Measurements from ENCODE around the gene PARP2. TPM values are rescaled to one million over a fixed set of nuclear protein-coding genes. Genes with fewer than 3 reads are reported as not detected.

PARP2 gene
- total RNA-seq, 2 donors from 2014 or later, result 6.5 to 8.9 TPM

- H3K4me1 ChIP-seq, result peaks cover 0 to 7% of the 10 kb centered on the region in 2 donors
- TF ChIP-seq CTCF (IDR thresholded peaks at IDR 0.05), result no peak
- no peaks in the 10 kb centered on the region for H3K36me3 ChIP-seq
- H3K4me3 ChIP-seq, result peak overlapping the region; percentile 58 to 72
- H3K9me3 ChIP-seq, result no peaks in the 10 kb centered on the region
- no peak for DNase-seq (ENCODE audit: low spot score)
- H3K27ac ChIP-seq, result peak overlapping the region; percentile 90 to 91
- no peaks in the 10 kb centered on the region for H3K27me3 ChIP-seq
Observed at GRCh38 chr14:20341646-20342045, 1.8 kb upstream of the PARP2 start.

- Histone ChIP-seq H3K27me3 (no peaks in the 10 kb centered on the region), H3K9me3 (no peaks in the 10 kb centered on the region), H3K4me3 (peak overlapping the region; percentile 58 to 72), H3K4me1 (peaks cover 0 to 7% of the 10 kb centered on the region in 2 donors), H3K36me3 (peaks cover 14% of the 10 kb centered on the region), H3K27ac (peak overlapping the region; percentile 90 to 91)
- no peak for DNase-seq (ENCODE audit: low spot score)
- no peak for TF ChIP-seq CTCF (IDR thresholded peaks at IDR 0.05)
Observed at GRCh38 chr14:20343862-20344220, 406 bp downstream of the PARP2 start.

- no peak for TF ChIP-seq CTCF (IDR thresholded peaks at IDR 0.05)
- no peak overlapping the region for H3K27ac ChIP-seq
- H3K4me3 ChIP-seq, result no peak overlapping the region
- H3K27me3 ChIP-seq, result no peaks in the 10 kb centered on the region
- peaks cover 21% of the 10 kb centered on the region for H3K36me3 ChIP-seq
- H3K9me3 ChIP-seq, result no peaks in the 10 kb centered on the region
- peaks cover 0 to 7% of the 10 kb centered on the region in 2 donors for H3K4me1 ChIP-seq
- DNase-seq (ENCODE audit: low spot score), result no peak
Observed at GRCh38 chr14:20345366-20345765, 1.9 kb downstream of the PARP2 start.

- Histone ChIP-seq H3K27me3 (no peaks in the 10 kb centered on the region), H3K4me3 (no peak overlapping the region), H3K4me1 (peaks cover 0 to 7% of the 10 kb centered on the region in 2 donors), H3K36me3 (peaks cover 30% of the 10 kb centered on the region), H3K9me3 (no peaks in the 10 kb centered on the region), H3K27ac (no peak overlapping the region)
- no peak for TF ChIP-seq CTCF (IDR thresholded peaks at IDR 0.05)
- no peak for DNase-seq (ENCODE audit: low spot score)
Observed at GRCh38 chr14:20346713-20347112, 3.3 kb downstream of the PARP2 start.

- DNase-seq (ENCODE audit: low spot score), result no peak
- Histone ChIP-seq H3K27ac (no peak overlapping the region), H3K4me1 (peaks cover 0 to 7% of the 10 kb centered on the region in 2 donors), H3K36me3 (peaks cover 39% of the 10 kb centered on the region), H3K27me3 (no peaks in the 10 kb centered on the region), H3K4me3 (no peak overlapping the region), H3K9me3 (no peaks in the 10 kb centered on the region)
- no peak for TF ChIP-seq CTCF (IDR thresholded peaks at IDR 0.05)
Observed at GRCh38 chr14:20347747-20348146, 4.3 kb downstream of the PARP2 start.

GRCh38 chr14:20350282-20350681 is 6.8 kb downstream of the PARP2 start:
- Histone ChIP-seq H3K4me1 (no peaks in the 10 kb centered on the region), H3K9me3 (no peaks in the 10 kb centered on the region), H3K4me3 (no peak overlapping the region), H3K27ac (no peak overlapping the region), H3K36me3 (peaks cover 63% of the 10 kb centered on the region), H3K27me3 (no peaks in the 10 kb centered on the region)
- DNase-seq (ENCODE audit: low spot score), result no peak
- no peak for TF ChIP-seq CTCF (IDR thresholded peaks at IDR 0.05)
